NCI-H446 treated with DMSO at 0.1 percent for 48 hours (cell line): ENCODE results near the gene CIZ1.
"Not testable (repeated sequence)": the region's sequence is repeated elsewhere in the genome, so short reads cannot be mapped to it uniquely, and the experiment has no call there.

Experiments used
- DNase-seq: peaks from one replicate; lab custom pipeline; 2025; lab: John Stamatoyannopoulos, UW

The CIZ1 gene

DNA sequence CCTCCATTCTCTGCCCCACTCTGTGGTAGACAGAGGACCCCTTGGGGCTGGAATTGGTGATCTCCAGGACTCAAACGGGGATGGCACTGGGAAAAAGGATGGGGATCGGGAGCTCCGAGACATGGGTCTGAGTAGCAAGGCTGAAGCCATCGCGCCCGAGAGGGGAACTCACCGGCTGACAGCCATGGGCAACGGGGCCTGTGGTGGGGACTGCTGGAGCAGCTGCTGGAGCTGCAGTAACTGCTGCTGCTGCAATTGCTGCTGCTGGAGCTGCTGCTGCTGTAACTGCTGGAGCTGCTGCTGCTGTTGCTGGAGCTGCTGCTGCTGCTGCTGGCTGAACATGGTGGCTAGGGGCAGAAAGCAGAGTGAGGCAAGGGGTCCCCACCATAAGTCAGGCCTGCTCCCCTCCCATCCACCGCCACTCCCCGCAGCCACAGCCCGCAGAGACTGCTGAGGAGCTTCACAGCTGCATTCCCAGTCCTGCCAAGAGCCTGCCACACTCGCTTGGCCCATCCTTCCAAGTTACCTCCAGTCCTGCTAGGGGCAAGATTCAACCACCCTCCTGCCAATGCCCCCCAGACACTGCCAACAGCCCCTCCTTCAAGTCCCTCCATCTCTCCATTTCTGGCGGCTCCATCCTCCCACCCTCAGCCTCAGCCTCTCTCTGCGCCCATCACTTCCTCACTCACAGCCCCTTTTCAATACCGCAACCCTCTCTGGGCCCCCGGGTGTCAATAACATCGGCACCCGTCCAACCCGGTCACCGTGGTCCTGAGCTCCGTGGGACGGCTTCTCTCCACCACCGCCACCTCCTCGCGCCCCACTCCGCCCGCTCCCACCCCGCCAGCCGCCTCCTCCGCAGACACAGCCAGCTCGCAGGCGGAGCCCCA lies 611 bp downstream of the CIZ1 start:
- no peak for DNase-seq

DNA sequence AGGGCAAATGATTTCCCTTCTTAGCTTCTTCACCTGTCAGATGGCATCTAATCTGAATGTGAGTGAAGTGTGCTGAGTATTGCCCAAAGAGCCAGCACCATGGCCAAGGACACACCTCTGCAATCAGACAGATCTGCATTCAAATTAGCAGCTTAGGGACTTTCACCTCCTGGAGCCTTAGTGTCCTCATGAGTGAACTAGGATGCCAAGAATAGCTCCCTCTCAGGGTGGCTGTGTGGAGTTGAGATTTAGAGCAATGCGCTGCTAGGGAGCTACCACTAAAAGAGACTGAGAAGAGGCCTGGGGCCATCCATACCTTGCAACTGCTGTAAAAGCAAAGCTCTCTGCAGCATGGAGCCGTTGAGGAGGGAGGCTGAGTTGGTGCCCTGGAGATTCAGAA lies 1.4 kb downstream of the CIZ1 start:
- DNase-seq = no peak

DNA sequence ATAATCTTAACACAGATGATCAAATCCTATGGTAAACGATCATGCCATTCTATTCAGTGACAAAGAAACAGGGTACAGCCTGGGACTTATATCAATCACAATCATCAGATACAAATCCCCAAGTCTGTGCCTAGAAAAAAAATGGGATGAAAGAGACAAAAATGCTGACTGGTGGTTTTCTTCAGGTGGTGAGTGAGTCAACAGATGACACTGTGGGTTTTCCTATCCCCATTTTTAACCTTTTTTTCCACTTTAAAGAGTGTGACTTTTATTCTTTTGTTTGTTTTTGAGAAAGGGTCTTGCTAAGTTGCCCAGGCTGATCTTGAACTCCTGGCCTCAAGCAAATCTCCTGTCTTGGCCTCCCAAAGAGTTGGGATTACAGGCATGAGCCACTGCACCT lies 3.2 kb downstream of the CIZ1 start:
- no peak for DNase-seq

DNA sequence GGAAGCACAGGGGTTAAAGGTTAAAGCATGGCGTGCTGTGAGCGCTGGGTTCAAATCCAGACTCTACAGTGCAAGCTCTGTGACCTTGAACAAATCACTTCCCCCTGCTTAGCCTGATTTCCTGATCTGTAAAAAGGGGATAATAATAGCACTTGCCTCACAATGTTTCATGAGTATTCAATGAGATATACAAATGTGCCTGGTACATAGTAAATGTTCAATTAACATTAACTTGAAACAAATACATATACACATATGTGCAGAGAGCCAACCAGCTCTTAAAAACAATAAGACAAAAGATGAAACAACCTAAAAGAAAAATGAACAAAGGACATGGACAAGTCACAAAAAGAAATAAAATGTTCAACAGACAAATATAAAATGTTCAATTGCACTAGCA lies 4.0 kb downstream of the CIZ1 start:
- DNase-seq = no peak

DNA sequence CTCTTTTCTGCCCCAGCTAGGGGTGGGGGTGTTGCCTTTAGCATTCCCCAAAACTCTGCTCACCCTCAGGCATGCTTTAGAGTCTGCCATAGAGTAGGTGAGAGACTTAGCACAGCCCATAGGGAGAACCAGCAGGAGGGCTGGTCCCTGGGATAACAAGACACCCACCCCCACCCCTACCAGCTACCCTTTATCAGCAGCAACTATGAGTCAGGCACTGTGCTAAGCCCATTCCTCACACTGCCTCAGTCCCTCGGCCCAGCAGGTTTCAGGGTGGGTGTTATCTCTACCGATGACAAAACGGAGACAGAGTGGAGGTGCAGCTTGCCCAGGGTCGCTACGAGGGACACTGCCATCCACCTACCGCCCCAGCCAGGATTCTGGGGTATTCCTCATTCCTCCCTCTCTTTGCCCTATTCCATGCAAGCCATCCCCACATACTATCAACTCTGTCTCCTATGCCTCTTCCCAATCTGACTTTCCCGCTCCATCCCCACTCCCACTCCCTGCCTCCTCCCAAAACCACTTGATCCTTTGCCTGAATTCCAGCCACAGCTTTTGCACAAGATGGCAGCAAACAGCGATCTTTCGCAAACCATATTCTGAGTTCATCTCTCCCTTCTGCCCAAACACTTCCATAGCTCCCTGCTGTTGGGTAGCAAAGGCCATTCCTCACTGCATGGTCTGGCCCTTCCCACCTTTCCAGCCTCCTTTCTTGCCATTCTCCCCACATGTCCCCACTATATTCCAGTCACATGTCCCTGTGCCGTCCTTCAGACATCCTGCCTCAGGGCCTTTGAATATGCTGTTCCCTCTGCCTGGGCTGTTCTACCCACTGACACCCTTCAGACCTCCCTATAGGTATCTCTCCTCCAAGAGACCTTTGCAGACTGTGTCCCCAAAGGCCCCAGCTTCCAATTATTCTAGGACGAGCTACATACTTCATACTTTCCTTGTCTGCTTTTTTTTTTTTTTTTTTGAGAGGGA lies 5.1 kb downstream of the CIZ1 start:
- no peak for DNase-seq

DNA sequence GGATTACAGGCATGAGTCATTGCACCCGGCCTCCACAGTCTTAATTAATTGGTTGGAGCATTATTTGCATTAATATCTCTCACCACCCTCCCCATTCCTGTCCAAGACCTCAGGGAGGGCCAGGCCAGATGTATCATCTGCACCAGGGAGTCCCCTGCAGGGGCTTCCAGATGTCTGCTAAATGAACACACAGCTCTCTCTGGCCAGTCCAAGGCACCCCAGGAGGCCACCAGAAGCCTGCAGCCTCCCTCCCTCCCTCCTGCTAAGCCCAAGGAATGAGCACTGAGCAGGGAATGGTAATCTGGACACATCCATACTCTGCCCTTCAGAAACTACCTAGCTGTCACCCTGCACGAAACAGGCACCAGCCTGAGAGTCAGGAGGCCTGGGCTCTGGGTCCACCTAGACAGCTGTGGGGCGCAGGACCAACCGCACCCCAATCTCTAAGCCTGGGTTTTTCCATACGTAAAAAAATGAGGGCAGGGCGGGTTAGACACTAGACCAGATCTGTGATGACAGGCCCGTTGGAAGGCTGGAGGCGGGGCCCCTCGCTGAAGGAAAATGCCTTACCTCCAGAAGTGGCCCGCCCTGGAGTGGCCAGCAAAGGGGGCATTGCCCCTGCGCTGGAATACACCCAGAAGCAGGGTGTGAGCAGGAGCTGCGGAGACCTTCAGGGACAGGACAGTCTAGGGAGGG lies 8.3 kb downstream of the CIZ1 start:
- no peak for DNase-seq

DNA sequence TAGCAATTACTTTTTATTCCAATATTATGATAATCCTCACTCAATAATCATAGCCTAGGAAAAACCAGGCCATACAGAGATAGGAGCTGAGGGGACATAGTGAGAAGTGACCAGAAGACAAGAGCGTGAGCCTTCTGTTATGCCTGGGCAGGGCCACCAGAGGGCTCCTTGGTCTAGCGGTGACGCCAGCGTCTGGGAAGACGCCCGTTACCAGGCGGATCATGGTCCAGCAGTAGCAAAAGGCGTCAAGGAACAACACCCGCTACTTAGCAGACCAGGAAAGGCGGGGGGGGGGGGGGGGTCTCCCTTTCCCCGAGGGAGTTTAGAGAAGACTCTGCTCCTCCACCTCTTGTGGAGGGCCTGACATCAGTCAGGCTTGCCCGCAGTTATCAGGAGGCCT lies 9.9 kb downstream of the CIZ1 start:
- DNase-seq = not testable (repeated sequence)

DNA sequence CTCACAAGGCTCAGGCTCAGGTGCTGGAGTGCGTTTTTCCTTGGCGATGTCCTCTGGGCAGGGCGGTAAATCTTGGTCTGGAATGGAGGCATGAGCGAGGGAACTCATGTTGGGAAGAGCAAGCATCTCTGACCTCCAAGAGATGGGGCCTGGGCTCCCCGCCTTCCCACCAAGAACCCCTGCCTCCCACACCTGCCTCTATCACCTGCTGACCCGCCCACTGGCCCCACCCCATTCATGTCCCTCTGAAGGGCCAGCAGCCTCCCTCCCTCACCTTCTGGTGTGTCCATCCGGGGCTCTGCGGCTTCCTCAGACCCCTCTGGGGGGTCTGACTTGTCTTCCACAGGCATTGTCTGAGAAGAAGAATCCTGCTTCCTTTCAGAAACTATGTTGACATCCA lies 10.9 kb downstream of the CIZ1 start:
- DNase-seq = no peak

DNA sequence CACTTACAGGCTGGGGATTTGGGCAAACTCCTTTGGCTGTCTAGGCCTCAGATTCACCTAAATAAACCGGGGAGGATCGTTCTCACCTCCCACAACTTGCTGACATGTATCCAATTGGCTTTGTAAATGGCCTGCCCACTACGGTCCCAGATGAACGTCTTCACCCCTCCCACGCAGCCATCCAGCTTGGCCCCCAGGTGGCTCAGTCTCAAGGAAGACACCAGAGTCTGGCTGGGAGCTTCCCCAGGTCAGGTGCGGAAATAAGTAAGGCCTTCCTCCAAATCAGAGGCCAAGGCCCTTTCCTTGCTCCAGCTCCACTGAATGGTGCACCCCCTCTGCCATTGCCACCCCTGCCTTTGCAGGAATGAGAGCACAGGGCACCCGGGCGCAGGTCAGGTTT lies 11.4 kb downstream of the CIZ1 start:
- no peak for DNase-seq

DNA sequence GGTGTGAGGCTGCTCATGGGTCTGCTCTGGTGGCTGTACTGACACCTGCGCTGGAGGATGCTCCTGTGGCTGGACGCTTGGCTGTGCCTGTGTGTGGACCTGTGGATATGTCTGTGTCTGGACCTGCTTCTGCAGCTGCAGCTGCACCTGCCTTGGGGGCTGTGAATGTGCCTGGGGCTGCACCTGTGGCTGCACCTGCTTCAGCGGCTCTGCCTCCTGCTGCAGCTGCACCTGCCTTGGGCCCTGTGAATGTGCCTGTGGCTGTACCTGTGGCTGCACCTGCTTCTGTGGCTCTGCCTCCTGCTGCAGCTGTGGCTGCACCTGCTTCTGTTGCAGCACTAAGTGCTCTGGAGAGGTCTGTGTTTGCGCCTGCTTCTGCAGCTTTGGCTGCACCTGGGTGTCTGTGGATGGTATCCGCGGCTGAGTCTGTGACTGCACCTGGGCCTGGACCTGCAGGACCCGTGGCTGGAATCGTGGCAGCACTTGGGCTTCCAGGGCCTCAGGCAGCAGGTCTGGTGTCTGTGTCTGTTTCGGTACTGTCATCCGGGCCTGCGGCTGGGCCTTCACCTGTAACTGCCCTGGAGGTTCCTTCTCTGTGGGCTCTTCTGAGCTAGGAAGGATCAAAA lies 12.5 kb downstream of the CIZ1 start:
- no peak for DNase-seq

DNA sequence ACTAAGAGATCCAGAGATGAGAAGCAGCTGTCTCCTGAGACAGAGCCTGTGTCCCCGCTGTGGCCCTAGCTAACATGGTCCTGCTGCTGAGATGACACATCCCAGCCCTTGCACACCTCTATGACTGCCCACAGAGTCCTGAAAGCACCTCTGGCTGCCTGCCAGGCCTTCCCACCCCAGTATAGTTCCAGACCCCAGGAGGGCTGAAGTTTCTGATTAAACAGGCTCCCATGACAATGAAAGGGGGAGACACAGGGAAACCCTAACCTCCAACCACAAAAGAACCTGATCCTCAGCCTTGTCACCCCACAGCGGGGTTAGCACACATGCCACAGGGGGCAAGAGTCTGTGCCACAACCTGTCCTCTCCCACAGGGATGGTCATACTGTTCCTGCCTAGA lies 15.6 kb downstream of the CIZ1 start:
- no peak for DNase-seq

DNA sequence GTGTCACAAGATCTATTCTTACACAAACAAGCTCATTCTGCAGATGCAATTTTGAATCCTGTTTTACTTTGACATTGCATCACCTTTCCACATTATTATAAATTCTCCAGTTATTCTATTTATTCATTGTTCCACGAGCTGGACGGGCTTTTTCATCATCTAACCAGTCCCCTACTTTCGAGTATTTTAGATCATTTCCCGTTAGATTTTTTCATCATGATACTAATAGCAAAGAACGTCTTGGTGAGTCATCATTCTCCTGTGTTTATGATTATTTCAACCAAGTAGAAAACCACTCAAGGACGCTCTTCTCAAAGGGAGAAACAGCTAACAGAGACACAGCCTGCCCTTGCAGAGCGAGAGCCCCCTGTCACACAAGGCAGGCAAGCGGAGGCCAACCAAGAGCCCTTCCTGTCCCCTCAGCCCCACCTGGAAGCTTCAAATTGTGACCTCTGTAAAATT lies 16.2 kb downstream of the CIZ1 start:
- no peak for DNase-seq

DNA sequence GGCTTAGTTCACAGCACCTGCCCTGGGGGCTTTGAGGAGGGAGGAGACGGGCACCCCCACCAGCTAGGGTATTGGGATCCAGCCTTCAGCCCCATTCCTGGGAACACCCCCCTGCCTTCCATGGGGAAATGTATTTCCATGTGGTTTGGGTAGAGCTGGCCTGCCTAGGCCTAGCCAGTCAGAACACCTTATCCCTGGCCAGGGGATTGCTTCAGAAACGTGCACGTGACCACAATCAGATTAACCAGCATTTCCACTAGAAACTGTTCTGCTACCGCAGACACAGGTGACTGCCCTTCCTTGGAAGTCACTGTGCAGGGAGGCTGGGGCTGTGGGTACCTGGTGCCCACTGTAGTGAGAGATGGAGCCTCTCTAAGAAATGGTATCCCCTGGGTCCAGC lies 17.3 kb downstream of the CIZ1 start:
- no peak for DNase-seq

DNA sequence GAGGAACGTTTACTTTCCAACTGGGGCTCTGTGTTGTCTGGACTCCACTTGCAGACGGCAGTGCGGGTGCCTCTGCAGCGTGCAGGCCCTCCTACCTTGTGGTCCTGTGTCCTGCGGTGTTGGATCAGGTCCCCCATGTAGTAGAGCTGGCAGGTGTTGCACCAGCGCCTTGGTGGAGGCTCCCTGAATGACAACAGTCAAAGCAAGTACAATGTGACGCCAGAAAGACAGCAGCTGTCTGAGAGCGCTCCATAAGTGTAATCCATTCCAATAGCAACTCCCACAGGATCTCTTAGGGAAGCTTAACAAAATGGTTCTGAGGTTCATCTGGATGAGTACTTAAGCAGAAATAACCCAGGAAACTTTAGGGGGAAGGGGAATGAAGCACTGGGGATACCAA lies 21.4 kb downstream of the CIZ1 start:
- DNase-seq = no peak

DNA sequence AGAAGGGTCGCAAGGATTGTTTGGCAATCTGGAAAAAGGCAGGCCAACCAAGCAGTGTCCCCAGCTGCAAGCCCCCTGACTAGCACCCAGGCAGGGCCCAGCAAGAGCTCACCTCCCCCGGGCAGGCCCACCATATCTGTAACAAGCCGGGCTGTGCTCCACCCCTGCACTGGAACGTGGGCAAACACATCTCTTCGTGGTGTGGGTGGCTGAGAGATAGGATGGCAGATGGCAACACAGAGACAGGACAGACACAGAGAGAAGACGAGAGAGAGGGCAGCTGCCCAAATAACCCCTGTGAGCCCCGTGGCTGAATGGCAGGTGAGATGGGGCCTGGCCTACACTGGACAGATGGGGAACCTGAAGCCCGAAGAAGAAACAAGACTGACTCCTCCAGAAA lies 21.9 kb downstream of the CIZ1 start:
- DNase-seq = no peak

DNA sequence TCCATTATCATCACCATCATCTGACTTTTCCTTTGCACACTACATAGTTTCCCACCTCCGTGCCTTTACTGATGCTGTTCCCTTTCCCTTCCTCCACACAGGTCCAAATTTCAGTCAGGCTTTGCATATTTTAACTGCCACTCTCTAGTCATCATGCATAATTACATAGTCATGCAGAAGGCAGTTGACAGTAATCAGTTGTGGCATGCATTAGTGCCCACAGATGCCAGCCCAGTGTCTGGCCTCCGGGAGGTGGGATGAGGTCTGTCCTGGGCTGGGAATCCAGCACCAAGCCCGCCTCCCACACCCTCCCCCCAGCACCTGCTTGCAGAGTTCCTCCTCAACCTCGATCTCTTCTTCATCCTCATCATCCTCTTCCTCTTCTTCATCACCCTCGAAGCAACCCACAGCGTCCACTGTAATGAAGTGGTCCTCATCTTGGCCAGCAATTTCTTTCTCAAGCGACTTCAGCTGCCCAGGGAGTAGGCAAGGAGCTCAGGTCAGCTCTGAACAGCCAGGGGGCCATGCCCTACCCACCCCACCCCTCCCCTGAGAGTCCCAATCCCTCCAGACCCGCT lies 22.6 kb downstream of the CIZ1 start:
- no peak for DNase-seq

DNA sequence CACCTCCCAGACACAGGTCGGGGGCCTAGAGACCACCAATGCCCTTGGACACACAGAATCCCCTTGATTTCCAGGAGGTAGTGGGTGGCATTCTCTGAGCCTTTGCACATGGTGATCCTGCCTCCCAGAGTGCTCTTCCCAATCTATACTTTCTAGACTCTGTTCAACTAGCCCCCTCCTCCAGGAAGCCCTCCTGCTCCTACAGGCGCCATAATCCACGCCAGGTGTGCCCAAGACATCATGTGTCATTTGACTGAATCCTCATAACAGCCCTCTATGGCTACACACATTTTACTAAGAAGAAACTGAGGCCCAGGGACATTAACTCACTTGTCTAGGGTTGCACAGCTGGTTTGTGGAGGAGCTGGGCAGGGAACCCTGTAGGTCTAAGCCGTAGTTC lies 24.2 kb downstream of the CIZ1 start:
- no peak for DNase-seq

DNA sequence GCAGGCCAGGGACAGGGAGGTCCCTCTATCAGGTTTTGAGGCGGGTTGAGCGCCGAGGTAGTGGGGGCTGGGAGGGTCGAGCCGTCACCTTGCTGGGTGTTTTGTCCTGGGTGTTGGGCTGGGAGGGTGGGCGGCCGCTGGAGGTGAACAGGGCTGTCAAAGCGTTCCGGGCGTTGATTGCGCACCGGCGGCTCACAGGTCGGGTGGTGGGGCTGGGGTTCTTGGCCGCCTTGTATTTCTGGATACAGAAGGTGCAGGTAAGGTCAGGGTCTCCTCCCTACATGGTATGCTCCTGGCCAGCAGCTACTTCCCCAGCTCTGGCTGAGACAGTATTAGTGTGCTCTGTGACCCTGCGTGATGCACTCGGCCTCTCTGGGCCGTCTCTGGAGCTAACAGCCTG lies 25.2 kb downstream of the CIZ1 start:
- DNase-seq = no peak

DNA sequence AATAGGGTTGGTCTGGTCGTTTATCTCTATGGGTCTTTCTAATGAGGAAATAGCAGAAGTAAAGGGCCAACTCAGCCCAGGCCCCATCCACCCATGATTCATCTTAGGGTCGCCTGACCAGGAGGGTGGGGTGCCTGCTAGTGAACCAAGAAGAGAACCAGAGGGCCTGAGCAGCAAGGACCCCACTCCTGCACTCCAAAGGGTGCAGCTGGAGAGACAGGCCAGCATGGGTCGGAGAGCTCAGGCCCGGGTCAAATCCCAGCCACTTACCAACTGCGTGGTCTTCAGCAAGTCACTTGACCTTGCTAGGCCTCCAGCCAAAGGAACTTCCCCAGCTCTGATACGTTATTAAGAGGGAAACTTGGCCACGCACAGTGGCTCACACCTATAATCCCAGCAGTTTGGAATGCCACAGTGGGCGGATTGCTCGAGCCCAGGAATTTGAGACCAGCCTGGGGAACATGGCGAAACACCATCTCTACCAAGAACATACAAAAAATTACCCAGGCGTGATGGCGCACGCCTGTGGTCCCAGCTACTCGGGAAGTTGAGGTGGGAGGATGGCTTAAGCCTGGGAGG lies 27.0 kb downstream of the CIZ1 start:
- DNase-seq = no peak

DNA sequence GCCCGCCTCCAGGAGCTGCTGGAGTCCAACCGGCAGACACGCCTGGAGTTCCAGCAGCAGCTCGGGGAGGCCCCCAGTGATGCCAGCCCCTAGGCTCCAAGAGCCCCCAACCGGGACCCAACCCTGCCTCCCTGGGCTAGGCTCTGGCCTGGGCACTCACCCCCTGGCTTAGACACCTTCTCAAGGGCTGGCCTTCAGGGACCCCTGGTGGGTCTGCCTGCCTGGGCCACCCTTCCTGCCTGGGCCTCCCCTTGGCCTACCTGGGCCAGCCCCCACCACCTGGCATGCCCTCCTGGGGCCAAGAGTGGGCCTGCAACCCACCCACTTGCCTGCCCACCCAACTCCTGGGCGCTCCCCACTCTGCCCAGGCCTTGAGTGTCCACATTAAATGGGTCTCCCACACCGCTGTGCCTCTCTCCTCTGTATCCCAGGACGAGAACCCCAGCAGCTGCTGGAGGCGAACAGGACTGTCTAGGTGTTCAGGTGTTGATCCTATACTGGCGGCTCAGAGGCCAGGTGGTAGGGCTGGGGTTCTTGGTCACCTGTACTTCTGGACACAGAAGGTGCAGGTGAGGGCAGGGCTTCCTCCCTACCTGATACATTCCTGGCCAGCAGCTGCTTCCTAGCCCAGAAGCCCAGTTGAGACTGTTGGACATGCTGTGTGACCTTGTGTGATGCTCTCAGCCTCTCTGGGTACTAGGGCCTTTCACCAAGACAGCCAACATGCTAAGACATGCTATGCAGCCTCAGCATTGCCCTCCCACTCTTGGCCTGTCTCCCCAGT lies 27.7 kb downstream of the CIZ1 start:
- DNase-seq = no peak
